Measurements from ENCODE around the gene GLCE. TPM values are rescaled to one million over a fixed set of nuclear protein-coding genes. Genes with fewer than 3 reads are reported as not detected.

The GLCE gene
- total RNA-seq, 2 donors from 2014 or later = 16.3 to 17.2 TPM

GRCh38 chr15:69298354-69298696, 137.9 kb downstream of the GLCE start:
- Histone ChIP-seq H3K9ac (ENCODE audit: extremely low read depth, low read length, poor library complexity, severe bottlenecking) (peak overlapping the region; percentile 15), H3K27me3 (ENCODE audit: control insufficient read depth, insufficient read depth, low read length, poor library complexity, severe bottlenecking) (peaks cover 21% of the 10 kb centered on the region)

GRCh38 chr15:69298697-69299441, 138.4 kb downstream of the GLCE start, which contains the start of gene PAQR5:
TSS of gene PAQR5 (plus strand) at chr15:69298912. CDS start at chr15:69360081, 61,169 bp downstream.
- Histone ChIP-seq H3K4me1 (ENCODE audit: control insufficient read depth, insufficient read depth, low read length) (no peaks in the 10 kb centered on the region), H3K9me3 (ENCODE audit: control insufficient read depth, low read length) (no peaks in the 10 kb centered on the region), H3K27me3 (ENCODE audit: control insufficient read depth, insufficient read depth, low read length, poor library complexity, severe bottlenecking) (peaks cover 21% of the 10 kb centered on the region), H3K9ac (ENCODE audit: extremely low read depth, low read length, poor library complexity, severe bottlenecking) (peak within 1 kb of the TSS; percentile 29), H3K36me3 (ENCODE audit: control insufficient read depth, insufficient read depth, low read length) (peaks cover 12% of the 10 kb centered on the region), H3K27ac (ENCODE audit: low read depth, low read length) (no peak within 1 kb of the TSS), H3K4me3 (ENCODE audit: low read length) (peak within 1 kb of the TSS; percentile 91)
- peak within 1 kb of the TSS; percentile 60 for H3K4me3 Mint-ChIP-seq
- H3K4me1 Mint-ChIP-seq = peaks cover 28% of the 10 kb centered on the region
- DNase-seq = peak; percentile 76
- H3K36me3 Mint-ChIP-seq (ENCODE audit: low read depth) = peaks cover 14% of the 10 kb centered on the region
- peaks cover 4% of the 10 kb centered on the region for H3K9me3 Mint-ChIP-seq
- no peak for TF ChIP-seq CTCF (conservative IDR thresholded peaks at IDR 0.05)
- no peak within 1 kb of the TSS for H3K27ac Mint-ChIP-seq
- 2 to 6% methylated on average over 27 to 74 of the region's 74 CpGs for WGBS, 2 experiments (ENCODE audit: insufficient coverage in 1 of 2, insufficient read length in 1 of 2)
- H3K27me3 Mint-ChIP-seq (ENCODE audit: insufficient read depth) = peaks cover 47% of the 10 kb centered on the region

More at GRCh38 chr15:69298354-69298696, 137.9 kb downstream of the GLCE start:
- Histone ChIP-seq H3K27ac (ENCODE audit: low read depth, low read length) (no peak overlapping the region), H3K9me3 (ENCODE audit: control insufficient read depth, low read length) (no peaks in the 10 kb centered on the region), H3K4me1 (ENCODE audit: control insufficient read depth, insufficient read depth, low read length) (no peaks in the 10 kb centered on the region), H3K36me3 (ENCODE audit: control insufficient read depth, insufficient read depth, low read length) (peaks cover 12% of the 10 kb centered on the region), H3K4me3 (ENCODE audit: low read length) (peak overlapping the region; percentile 91)
- Mint-ChIP-seq H3K36me3 (ENCODE audit: low read depth) (peaks cover 11% of the 10 kb centered on the region), H3K9me3 (peaks cover 4% of the 10 kb centered on the region), H3K27ac (no peak overlapping the region), H3K4me1 (peaks cover 28% of the 10 kb centered on the region), H3K4me3 (peak overlapping the region; percentile 60), H3K27me3 (ENCODE audit: insufficient read depth) (peaks cover 47% of the 10 kb centered on the region)
- no peak for TF ChIP-seq CTCF (conservative IDR thresholded peaks at IDR 0.05)
- no peak for DNase-seq
- 71 to 74% methylated on average over 10 to 13 of the region's 15 CpGs for WGBS, 2 experiments (ENCODE audit: insufficient coverage in 1 of 2, insufficient read length in 1 of 2)

- Mint-ChIP-seq H3K4me3 (peak overlapping the region; percentile 60), H3K9me3 (peaks cover 4% of the 10 kb centered on the region), H3K27me3 (ENCODE audit: insufficient read depth) (peaks cover 47% of the 10 kb centered on the region), H3K27ac (no peak overlapping the region), H3K36me3 (ENCODE audit: low read depth) (peaks cover 18% of the 10 kb centered on the region), H3K4me1 (peaks cover 28% of the 10 kb centered on the region)
- Histone ChIP-seq H3K27ac (ENCODE audit: low read depth, low read length) (no peak overlapping the region), H3K9ac (ENCODE audit: extremely low read depth, low read length, poor library complexity, severe bottlenecking) (peak overlapping the region; percentile 29), H3K27me3 (ENCODE audit: control insufficient read depth, insufficient read depth, low read length, poor library complexity, severe bottlenecking) (peaks cover 21% of the 10 kb centered on the region), H3K4me1 (ENCODE audit: control insufficient read depth, insufficient read depth, low read length) (no peaks in the 10 kb centered on the region), H3K9me3 (ENCODE audit: control insufficient read depth, low read length) (no peaks in the 10 kb centered on the region), H3K36me3 (ENCODE audit: control insufficient read depth, insufficient read depth, low read length) (peaks cover 17% of the 10 kb centered on the region), H3K4me3 (ENCODE audit: low read length) (peak overlapping the region; percentile 91)
- 8 to 11% methylated on average over 9 to 16 of the region's 16 CpGs for WGBS, 2 experiments (ENCODE audit: insufficient coverage in 1 of 2, insufficient read length in 1 of 2)
- TF ChIP-seq CTCF (conservative IDR thresholded peaks at IDR 0.05) = no peak
- peak; percentile 67 for DNase-seq
Observed at GRCh38 chr15:69299451-69299886, 139.0 kb downstream of the GLCE start.

Data from endodermal cell (in vitro differentiated cells).